CD4-positive, alpha-beta memory T cell (primary cell): ENCODE measurements around the gene CELF5. TPM values are rescaled to one million over a fixed set of nuclear protein-coding genes. Genes with fewer than 3 reads are reported as not detected.

Experiments
- CTCF ChIA-PET: fragments of 350-600 bp; sonication (Branson Sonifier 250); formaldehyde crosslinking; loops from one replicate; lab custom pipeline; 2021; ENCODE audit warnings: inconsistent platforms; ENCODE audit not compliant: partially characterized antibody; lab: Charles Lee
- POLR2A ChIA-PET: fragments of 350-600 bp; sonication (Branson Sonifier 250); formaldehyde crosslinking; loops from one replicate; lab custom pipeline; 2021; ENCODE audit not compliant: partially characterized antibody; lab: Charles Lee
- DNase-seq, 5 donors: peaks; one replicate each; pipeline versions ENCODE4 v3.0.0 to v3.0.0-alpha.2; 2020 to 2022; ENCODE audit warnings: mixed read lengths in 1 of 5
- H3K27ac ChIP-seq: one replicate; pipeline ENCODE4 v1.7.0; 2013; ENCODE audit warnings: low read depth, low read length
- H3K27me3 ChIP-seq: 2 replicates; pipeline ENCODE4 v1.7.0; 2013; ENCODE audit warnings: mild to moderate bottlenecking, low read length, moderate library complexity; ENCODE audit not compliant: insufficient read depth
- H3K36me3 ChIP-seq: 2 replicates; pipeline ENCODE4 v1.7.0; 2013; ENCODE audit warnings: mild to moderate bottlenecking, low read length, moderate library complexity; ENCODE audit not compliant: insufficient read depth
- H3K4me1 ChIP-seq: 2 replicates; pipeline ENCODE4 v1.7.0; 2013; ENCODE audit warnings: mild to moderate bottlenecking, low read length, moderate library complexity; ENCODE audit not compliant: insufficient read depth
- H3K4me3 ChIP-seq, 2 donors: one replicate each; pipeline ENCODE4 v1.7.0; 2013; ENCODE audit warnings: low read length in 2 of 2, mild to moderate bottlenecking in 1 of 2
- H3K9me3 ChIP-seq, 2 donors: one replicate each; pipeline ENCODE4 v1.7.0; 2013; ENCODE audit warnings: low read length in 2 of 2, control low read depth in 1 of 2; ENCODE audit not compliant: control insufficient read depth in 1 of 2
- H3K27ac Mint-ChIP-seq, 7 donors: one replicate each; pipeline ENCODE4 v1.8.0; 2020 to 2021; ENCODE audit warnings: mixed read lengths in 7 of 7, mild to moderate bottlenecking in 6 of 7, inconsistent platforms in 3 of 7, moderate library complexity in 3 of 7
- H3K27me3 Mint-ChIP-seq, 2 donors: one replicate each; pipeline ENCODE4 v1.8.0; 2020 to 2021; ENCODE audit warnings: mixed read lengths in 2 of 2
- H3K36me3 Mint-ChIP-seq, 2 donors: one replicate each; pipeline ENCODE4 v1.8.0; 2020 to 2021; ENCODE audit warnings: mixed read lengths in 2 of 2, inconsistent platforms in 1 of 2, mild to moderate bottlenecking in 1 of 2
- H3K4me1 Mint-ChIP-seq, 4 donors: one replicate each; pipeline ENCODE4 v1.8.0; 2020 to 2021; ENCODE audit warnings: mixed read lengths in 4 of 4, mild to moderate bottlenecking in 1 of 4
- H3K4me3 Mint-ChIP-seq, 8 donors: one replicate each; pipeline ENCODE4 v1.8.0; 2020 to 2021; ENCODE audit warnings: mixed read lengths in 8 of 8, mild to moderate bottlenecking in 7 of 8, moderate library complexity in 6 of 8, inconsistent platforms in 3 of 8
- H3K9me3 Mint-ChIP-seq, 8 donors: one replicate each; pipeline ENCODE4 v1.8.0; 2020 to 2021; ENCODE audit warnings: mixed read lengths in 8 of 8, mild to moderate bottlenecking in 5 of 8, inconsistent platforms in 3 of 8, moderate library complexity in 1 of 8
- intact Hi-C: fragments of 100-400 bp; cut with micrococcal nuclease; formaldehyde crosslinking; loops from one replicate; pipeline ENCODE4 v1.15.1; 2023
- polyA plus RNA-seq, 2 donors: library from polyadenylated mRNA; unstranded; fragments of 300-500 nt; fragmentation: Illumina TruSeq; gene quantifications; one replicate each; pipeline ENCODE4 v1.2.3, GENCODE V29; 2021
- total RNA-seq, 2 experiments: library from RNA; stranded (reverse); gene quantifications; one replicate each; pipeline ENCODE4 v1.2.3, GENCODE V29; 2021

CELF5 gene
- total and polyA plus RNA-seq, 4 experiments from 2014 or later = 0.32 to 0.64 (median 0.44) TPM; not detected in 1

DNA sequence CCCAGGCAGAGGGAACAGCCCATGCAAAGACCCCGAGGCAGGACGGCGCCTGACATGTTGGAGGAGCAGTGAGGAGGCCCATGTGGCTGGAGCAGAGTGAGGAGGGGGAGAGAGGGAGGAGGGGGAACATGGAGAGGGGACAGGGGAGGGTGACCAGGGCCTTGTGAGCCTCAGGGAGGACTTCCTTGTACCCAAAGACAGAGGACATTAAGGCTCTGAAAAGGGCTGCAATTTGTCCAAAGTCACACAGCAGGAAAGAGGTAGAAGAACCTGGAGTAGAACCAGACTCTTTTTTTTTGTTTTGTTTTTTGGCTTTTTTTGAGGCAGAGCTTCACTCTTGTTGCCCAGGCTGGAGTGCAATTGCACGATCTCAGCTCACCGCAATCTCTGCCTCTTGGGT lies 67.2 kb downstream of the CELF5 start:
- intact Hi-C loops = no loop called here
- POLR2A ChIA-PET = no interaction called here
- CTCF ChIA-PET = no interaction called here
- Histone ChIP-seq H3K4me3 (no peak overlapping the region), H3K27me3 (peaks cover 3% of the 10 kb centered on the region), H3K36me3 (no peaks in the 10 kb centered on the region), H3K9me3 (no peaks in the 10 kb centered on the region), H3K27ac (no peak overlapping the region), H3K4me1 (no peaks in the 10 kb centered on the region)
- H3K9me3 Mint-ChIP-seq = peaks cover 0 to 2% (median 0%) of the 10 kb centered on the region in 8 donors
- no peak overlapping the region for H3K27ac Mint-ChIP-seq
- H3K4me1 Mint-ChIP-seq = no peaks in the 10 kb centered on the region
- DNase-seq = no peak
- H3K4me3 Mint-ChIP-seq = no peak overlapping the region
- peaks cover 6 to 13% of the 10 kb centered on the region in 2 donors for H3K27me3 Mint-ChIP-seq
- H3K36me3 Mint-ChIP-seq = no peaks in the 10 kb centered on the region

- H3K27me3 Mint-ChIP-seq = peaks cover 4 to 13% of the 10 kb centered on the region in 2 donors
- intact Hi-C loops = no loop called here
Observed at GRCh38 chr19:3292958-3293529, 68.6 kb downstream of the CELF5 start.

GRCh38 chr19:3293560-3293959 lies 69.1 kb downstream of the CELF5 start:
- POLR2A ChIA-PET = no interaction called here
- Mint-ChIP-seq H3K4me3 (no peak overlapping the region), H3K9me3 (peaks cover 0 to 1% (median 0%) of the 10 kb centered on the region in 8 donors), H3K27ac (no peak overlapping the region), H3K36me3 (no peaks in the 10 kb centered on the region), H3K4me1 (no peaks in the 10 kb centered on the region), H3K27me3 (peaks cover 4 to 13% of the 10 kb centered on the region in 2 donors)
- Histone ChIP-seq H3K27me3 (peaks cover 3% of the 10 kb centered on the region), H3K27ac (no peak overlapping the region), H3K9me3 (no peaks in the 10 kb centered on the region), H3K4me3 (no peak overlapping the region), H3K36me3 (no peaks in the 10 kb centered on the region), H3K4me1 (no peaks in the 10 kb centered on the region)
- CTCF ChIA-PET = no interaction called here
- intact Hi-C loops = no loop called here
- no peak for DNase-seq

More at GRCh38 chr19:3292958-3293529, 68.6 kb downstream of the CELF5 start:
- no peaks in the 10 kb centered on the region for H3K4me1 Mint-ChIP-seq
- no peaks in the 10 kb centered on the region for H3K36me3 Mint-ChIP-seq
- peaks cover 3% of the 10 kb centered on the region for H3K27me3 ChIP-seq
- H3K27ac Mint-ChIP-seq = no peak overlapping the region
- POLR2A ChIA-PET = no interaction called here
- no peaks in the 10 kb centered on the region for H3K4me1 ChIP-seq
- H3K9me3 Mint-ChIP-seq = no peaks in the 10 kb centered on the region
- CTCF ChIA-PET = interaction anchor here (1.2 kb wide), 1 partner anchor 17 kb away, joined by 3 read pairs; no protein-coding TSS in a partner anchor
- no peak overlapping the region for H3K4me3 Mint-ChIP-seq
- DNase-seq = no peak
- H3K4me3 ChIP-seq = no peak overlapping the region
- H3K9me3 ChIP-seq = no peaks in the 10 kb centered on the region
- H3K27ac ChIP-seq = no peak overlapping the region
- no peaks in the 10 kb centered on the region for H3K36me3 ChIP-seq

- H3K36me3 ChIP-seq = no peaks in the 10 kb centered on the region
- no peak for DNase-seq
- Mint-ChIP-seq H3K27ac (no peak overlapping the region), H3K27me3 (peaks cover 6 to 14% of the 10 kb centered on the region in 2 donors), H3K9me3 (peaks cover 0 to 4% (median 0%) of the 10 kb centered on the region in 8 donors), H3K36me3 (no peaks in the 10 kb centered on the region), H3K4me1 (no peaks in the 10 kb centered on the region), H3K4me3 (no peak overlapping the region)
- intact Hi-C loops = no loop called here
- no peak overlapping the region for H3K4me3 ChIP-seq
- H3K4me1 ChIP-seq = no peaks in the 10 kb centered on the region
- ChIA-PET CTCF (interaction anchor here (0.7 kb wide), 1 partner anchor 9 kb away, joined by 3 read pairs; no protein-coding TSS in a partner anchor), POLR2A (no interaction called here)
- no peaks in the 10 kb centered on the region for H3K9me3 ChIP-seq
- peaks cover 3% of the 10 kb centered on the region for H3K27me3 ChIP-seq
- H3K27ac ChIP-seq = no peak overlapping the region
Observed at GRCh38 chr19:3294080-3294850, 69.8 kb downstream of the CELF5 start.

DNA sequence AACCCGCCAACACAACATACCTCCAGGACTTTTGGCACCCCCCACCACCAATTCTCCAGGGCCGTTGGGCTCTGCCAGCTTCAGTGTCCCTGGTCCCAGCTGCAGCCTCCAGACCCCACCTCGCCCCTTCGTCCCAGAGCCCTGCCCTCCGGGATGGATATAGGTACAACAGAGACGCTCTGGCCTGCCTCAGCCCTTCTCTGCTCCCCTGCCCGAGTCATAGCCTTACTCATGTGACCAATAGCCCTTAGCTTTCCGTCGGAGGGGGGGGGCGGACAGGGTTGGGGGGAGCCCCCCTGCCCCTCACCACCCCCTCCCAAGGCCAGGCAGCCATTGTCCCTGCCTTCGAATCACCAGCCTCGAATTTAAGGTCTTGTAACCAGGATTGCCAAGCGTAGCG lies 71.1 kb downstream of the CELF5 start:
- Histone ChIP-seq H3K9me3 (no peaks in the 10 kb centered on the region), H3K27me3 (peaks cover 3% of the 10 kb centered on the region), H3K4me1 (no peaks in the 10 kb centered on the region), H3K27ac (no peak overlapping the region), H3K36me3 (no peaks in the 10 kb centered on the region), H3K4me3 (no peak overlapping the region)
- Mint-ChIP-seq H3K27me3 (peaks cover 8 to 12% of the 10 kb centered on the region in 2 donors), H3K36me3 (no peaks in the 10 kb centered on the region), H3K4me1 (no peaks in the 10 kb centered on the region), H3K27ac (no peak overlapping the region), H3K4me3 (no peak overlapping the region), H3K9me3 (peaks cover 0 to 4% (median 0%) of the 10 kb centered on the region in 8 donors)
- POLR2A ChIA-PET = no interaction called here
- DNase-seq = no peak
- intact Hi-C loops = no loop called here
- CTCF ChIA-PET = interaction anchor here (1.1 kb wide), 1 partner anchor 10 kb away, joined by 3 read pairs; no protein-coding TSS in a partner anchor

GRCh38 chr19:3296034-3296433 lies 71.6 kb downstream of the CELF5 start:
- H3K4me1 Mint-ChIP-seq = no peaks in the 10 kb centered on the region
- no peaks in the 10 kb centered on the region for H3K4me1 ChIP-seq
- intact Hi-C loops = no loop called here
- no peaks in the 10 kb centered on the region for H3K9me3 ChIP-seq
- no peak overlapping the region for H3K27ac Mint-ChIP-seq
- CTCF ChIA-PET = interaction anchor here (1.1 kb wide), 1 partner anchor 9 kb away, joined by 3 read pairs; no protein-coding TSS in a partner anchor
- no peak overlapping the region for H3K4me3 ChIP-seq
- H3K27me3 ChIP-seq = peaks cover 3% of the 10 kb centered on the region
- H3K36me3 Mint-ChIP-seq = no peaks in the 10 kb centered on the region
- DNase-seq = no peak
- POLR2A ChIA-PET = no interaction called here
- peaks cover 8 to 12% of the 10 kb centered on the region in 2 donors for H3K27me3 Mint-ChIP-seq
- H3K4me3 Mint-ChIP-seq = no peak overlapping the region
- peaks cover 0 to 4% (median 0%) of the 10 kb centered on the region in 8 donors for H3K9me3 Mint-ChIP-seq
- H3K27ac ChIP-seq = no peak overlapping the region
- H3K36me3 ChIP-seq = no peaks in the 10 kb centered on the region

DNA sequence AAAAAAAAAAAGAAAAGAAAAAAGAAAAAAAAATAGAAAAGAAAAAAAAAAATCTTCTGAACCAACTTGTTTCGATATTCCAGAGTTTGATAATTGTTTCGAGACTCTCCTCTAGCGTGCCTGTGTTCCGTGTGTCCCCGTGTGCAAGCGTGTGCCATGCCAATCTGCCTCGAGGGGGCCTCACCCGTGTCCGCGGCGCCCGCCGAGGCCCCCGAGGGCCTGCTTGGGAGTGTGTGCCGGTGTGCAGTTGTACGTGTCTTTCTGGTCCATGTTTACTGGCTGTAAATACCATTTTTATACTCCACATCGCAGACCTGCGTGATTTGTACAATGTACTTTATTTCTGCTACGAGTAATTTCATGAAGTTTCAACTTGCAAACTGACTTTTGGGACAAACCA lies 72.0 kb downstream of the CELF5 start:
- Histone ChIP-seq H3K4me3 (no peak overlapping the region), H3K27ac (no peak overlapping the region), H3K4me1 (no peaks in the 10 kb centered on the region), H3K9me3 (no peaks in the 10 kb centered on the region), H3K36me3 (no peaks in the 10 kb centered on the region), H3K27me3 (peaks cover 3% of the 10 kb centered on the region)
- Mint-ChIP-seq H3K4me1 (no peaks in the 10 kb centered on the region), H3K9me3 (peaks cover 0 to 4% (median 0%) of the 10 kb centered on the region in 8 donors), H3K36me3 (no peaks in the 10 kb centered on the region), H3K4me3 (no peak overlapping the region), H3K27ac (no peak overlapping the region), H3K27me3 (peaks cover 8 to 12% of the 10 kb centered on the region in 2 donors)
- DNase-seq = no peak
- ChIA-PET CTCF (no interaction called here), POLR2A (no interaction called here)
- intact Hi-C loops = no loop called here
